ENCODE data around the gene PRDX6. TPM values are rescaled to one million over a fixed set of nuclear protein-coding genes. Genes with fewer than 3 reads are reported as not detected.

PRDX6 gene
- total and polyA plus RNA-seq, 10 of the 15 experiments (the other 5 are each of a cell fraction or from before 2014, with no cell fraction given): 70.7 to 230 (median 138) TPM

GRCh38 chr1:173488001-173488400, 10.9 kb downstream of the PRDX6 start:
- 95% methylated on average over 2 of the region's 2 CpGs for WGBS (ENCODE audit: insufficient coverage, insufficient replicate concordance, low lambda C conversion rate, missing lambda C conversion rate)

More at GRCh38 chr1:173488001-173488400, 10.9 kb downstream of the PRDX6 start:
- Histone ChIP-seq H3K27ac (ENCODE audit: control insufficient read depth, insufficient read depth) (no peak overlapping the region), H3K4me2 (ENCODE audit: control insufficient read depth, insufficient read depth) (no peak overlapping the region), H3K9ac (ENCODE audit: control insufficient read depth, insufficient read depth, low read length) (no peak overlapping the region), H2AFZ (ENCODE audit: control insufficient read depth, low read depth, low read length) (no peak overlapping the region), H3K9me3 (replicated peaks; ENCODE audit: control insufficient read depth, insufficient read depth, low read length) (no peaks in the 10 kb centered on the region), H3K4me3 (no peak overlapping the region), H4K20me1 (ENCODE audit: control insufficient read depth, insufficient read depth) (no peaks in the 10 kb centered on the region), H3K79me2 (ENCODE audit: control insufficient read depth, insufficient read depth, low read length) (no peaks in the 10 kb centered on the region), H3K27me3 (replicated peaks in 1 of 2; ENCODE audit: control insufficient read depth in 2 of 2, insufficient read depth in 2 of 2, low read length in 1 of 2) (no peaks in the 10 kb centered on the region), H3K4me1 (ENCODE audit: control insufficient read depth, insufficient read depth, low read length) (no peaks in the 10 kb centered on the region; the same call in 1 of the 2 replicates), H3K36me3 (ENCODE audit: control insufficient read depth in 2 of 2, insufficient read depth in 2 of 2, low read length in 1 of 2) (peaks cover 6 to 22% of the 10 kb centered on the region in 2 experiments)
- ChIA-PET RAD21 (ENCODE audit: unreplicated experiment) (no interaction called here), SMC1A (ENCODE audit: uncharacterized antibody, unreplicated experiment) (no interaction called here), POLR2A (no interaction called here), CTCF (no interaction called here)
- TF ChIP-seq SPI1 (IDR thresholded peaks at IDR 0.05; ENCODE audit: borderline replicate concordance, insufficient read depth, low read depth, low read length) (no peak), NRF1 (conservative IDR thresholded peaks at IDR 0.05; ENCODE audit: low read depth, low read length) (no peak), IRF4 (IDR thresholded peaks at IDR 0.05; ENCODE audit: low read depth, low read length) (no peak), MYB (IDR thresholded peaks at IDR 0.05; ENCODE audit: borderline replicate concordance, low read depth, low read length) (no peak), POLR2AphosphoS5 (IDR thresholded peaks at IDR 0.05; ENCODE audit: low read length) (no peak), BCL3 (IDR thresholded peaks at IDR 0.05; ENCODE audit: borderline replicate concordance, insufficient read depth, low read depth, low read length, poor library complexity, severe bottlenecking) (no peak), SREBF2 (IDR thresholded peaks at IDR 0.05; ENCODE audit: low read length) (no peak), FOS (IDR thresholded peaks at IDR 0.05; ENCODE audit: borderline replicate concordance, extremely low read depth, insufficient read length) (no peak), SREBF1 (IDR thresholded peaks at IDR 0.05; ENCODE audit: low read length) (no peak), NFIC (IDR thresholded peaks at IDR 0.05; ENCODE audit: low read depth, low read length) (no peak), STAT1 (conservative IDR thresholded peaks at IDR 0.05) (no peak), SMAD1 (IDR thresholded peaks at IDR 0.05; ENCODE audit: low read depth, partially characterized antibody) (no peak), SIX5 (IDR thresholded peaks at IDR 0.05; ENCODE audit: low read depth, low read length, severe bottlenecking) (no peak), MXI1 (IDR thresholded peaks at IDR 0.05; ENCODE audit: low read depth, low read length) (no peak), ZNF24 (IDR thresholded peaks at IDR 0.05) (no peak), ASH2L (IDR thresholded peaks at IDR 0.05; ENCODE audit: borderline replicate concordance, low read depth) (no peak), HDAC2 (IDR thresholded peaks at IDR 0.05) (no peak), ZBTB40 (IDR thresholded peaks at IDR 0.05; ENCODE audit: borderline replicate concordance) (no peak), CBFB (IDR thresholded peaks at IDR 0.05; ENCODE audit: low read depth) (no peak)
- TF ChIP-seq, protein P1, sequence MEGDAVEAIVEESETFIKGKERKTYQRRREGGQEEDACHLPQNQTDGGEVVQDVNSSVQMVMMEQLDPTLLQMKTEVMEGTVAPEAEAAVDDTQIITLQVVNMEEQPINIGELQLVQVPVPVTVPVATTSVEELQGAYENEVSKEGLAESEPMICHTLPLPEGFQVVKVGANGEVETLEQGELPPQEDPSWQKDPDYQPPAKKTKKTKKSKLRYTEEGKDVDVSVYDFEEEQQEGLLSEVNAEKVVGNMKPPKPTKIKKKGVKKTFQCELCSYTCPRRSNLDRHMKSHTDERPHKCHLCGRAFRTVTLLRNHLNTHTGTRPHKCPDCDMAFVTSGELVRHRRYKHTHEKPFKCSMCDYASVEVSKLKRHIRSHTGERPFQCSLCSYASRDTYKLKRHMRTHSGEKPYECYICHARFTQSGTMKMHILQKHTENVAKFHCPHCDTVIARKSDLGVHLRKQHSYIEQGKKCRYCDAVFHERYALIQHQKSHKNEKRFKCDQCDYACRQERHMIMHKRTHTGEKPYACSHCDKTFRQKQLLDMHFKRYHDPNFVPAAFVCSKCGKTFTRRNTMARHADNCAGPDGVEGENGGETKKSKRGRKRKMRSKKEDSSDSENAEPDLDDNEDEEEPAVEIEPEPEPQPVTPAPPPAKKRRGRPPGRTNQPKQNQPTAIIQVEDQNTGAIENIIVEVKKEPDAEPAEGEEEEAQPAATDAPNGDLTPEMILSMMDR (IDR thresholded peaks at IDR 0.05 in 2 of 3, conservative IDR thresholded peaks at IDR 0.05 in 1 of 3; ENCODE audit: control insufficient read depth in 2 of 3, extremely low read depth in 1 of 3, insufficient read depth in 1 of 3, low read depth in 3 of 3, low read length in 3 of 3): no peak
- no peak for ATAC-seq
- in situ Hi-C loops (cut with MboI): no loop called here
- intact Hi-C loops (cut with micrococcal nuclease; ENCODE audit: unreplicated experiment): no loop called here
- no TSS peak for BruUV-seq (replicated peaks)
- no peak for FAIRE-seq
- no peak for DNase-seq (ENCODE audit: low read depth, low spot score)
